ENCODE results near the gene EVI2A.
"Not testable (repeated sequence)": the region's sequence is repeated elsewhere in the genome, so short reads cannot be mapped to it uniquely, and the experiment has no call there.

The EVI2A gene

GRCh38 chr17:31355935-31356334 lies 34.5 kb upstream of the EVI2A start:
- H3K36me3 ChIP-seq = peaks cover 7% of the 10 kb centered on the region; the same call in 1 of the 2 replicates

GRCh38 chr17:31349454-31349853 lies 28.0 kb upstream of the EVI2A start:
- no peak for DNase-seq
- TF ChIP-seq CTCF (IDR thresholded peaks at IDR 0.05; ENCODE audit: low read depth, low read length) = no peak
- H3K9me3 ChIP-seq = no peaks in the 10 kb centered on the region
- no peaks in the 10 kb centered on the region for H3K27me3 ChIP-seq
- H3K4me1 ChIP-seq = no peaks in the 10 kb centered on the region
- H3K36me3 ChIP-seq = peaks cover 4% of the 10 kb centered on the region; the same call in 1 of the 2 replicates
- no peak overlapping the region for H3K4me3 ChIP-seq (ENCODE audit: low read depth, low read length)

More at GRCh38 chr17:31355935-31356334, 34.5 kb upstream of the EVI2A start:
- H3K4me3 ChIP-seq (ENCODE audit: low read depth, low read length) = no peak overlapping the region
- TF ChIP-seq CTCF (IDR thresholded peaks at IDR 0.05; ENCODE audit: low read depth, low read length) = no peak
- no peaks in the 10 kb centered on the region for H3K4me1 ChIP-seq
- H3K9me3 ChIP-seq = no peaks in the 10 kb centered on the region
- no peaks in the 10 kb centered on the region for H3K27me3 ChIP-seq
- no peak for DNase-seq

GRCh38 chr17:31345191-31345747 lies 23.8 kb upstream of the EVI2A start:
- not testable (repeated sequence) for H3K9me3 ChIP-seq; H3K27me3 ChIP-seq; H3K4me3 ChIP-seq (ENCODE audit: low read depth, low read length); H3K36me3 ChIP-seq; DNase-seq; H3K4me1 ChIP-seq

GRCh38 chr17:31339906-31340661 lies 18.7 kb upstream of the EVI2A start:
- Histone ChIP-seq H3K27me3 (no peaks in the 10 kb centered on the region), H3K36me3 (no peaks in the 10 kb centered on the region), H3K9me3 (no peaks in the 10 kb centered on the region), H3K4me3 (ENCODE audit: low read depth, low read length) (no peak overlapping the region), H3K4me1 (no peaks in the 10 kb centered on the region)
- no peak for TF ChIP-seq CTCF (IDR thresholded peaks at IDR 0.05; ENCODE audit: low read depth, low read length)
- DNase-seq = no peak

- H3K4me3 ChIP-seq (ENCODE audit: low read depth, low read length) = no peak overlapping the region
- no peaks in the 10 kb centered on the region for H3K36me3 ChIP-seq
- H3K9me3 ChIP-seq = no peaks in the 10 kb centered on the region
- TF ChIP-seq CTCF (IDR thresholded peaks at IDR 0.05; ENCODE audit: low read depth, low read length) = no peak
- DNase-seq = no peak
- H3K27me3 ChIP-seq = no peaks in the 10 kb centered on the region
- no peaks in the 10 kb centered on the region for H3K4me1 ChIP-seq
Observed at GRCh38 chr17:31329221-31329620, 7.8 kb upstream of the EVI2A start.

- H3K4me1 ChIP-seq = no peaks in the 10 kb centered on the region
- no peak for DNase-seq
- no peaks in the 10 kb centered on the region for H3K27me3 ChIP-seq
- TF ChIP-seq CTCF (IDR thresholded peaks at IDR 0.05; ENCODE audit: low read depth, low read length) = no peak
- H3K9me3 ChIP-seq = no peaks in the 10 kb centered on the region
- H3K36me3 ChIP-seq = no peaks in the 10 kb centered on the region
- H3K4me3 ChIP-seq (ENCODE audit: low read depth, low read length) = no peak overlapping the region
Observed at GRCh38 chr17:31328160-31328535, 6.7 kb upstream of the EVI2A start.

Data from BE2C (cell line).